HG03565 (cell line): Measurements from ENCODE around the gene AK8.
"Not testable (repeated sequence)": the region's sequence is repeated elsewhere in the genome, so short reads cannot be mapped to it uniquely, and the experiment has no call there.

Experiments used
- ATAC-seq: cut with Tn5 transposase; IDR thresholded peaks from one replicate; pipeline ENCODE4 v1.9.1; 2021; ENCODE audit warnings: mild to moderate bottlenecking, moderate library complexity; ENCODE audit not compliant: unreplicated experiment

The AK8 gene

GRCh38 chr9:132721661-132722060, 156.4 kb downstream of the AK8 start:
- no peak for ATAC-seq

DNA sequence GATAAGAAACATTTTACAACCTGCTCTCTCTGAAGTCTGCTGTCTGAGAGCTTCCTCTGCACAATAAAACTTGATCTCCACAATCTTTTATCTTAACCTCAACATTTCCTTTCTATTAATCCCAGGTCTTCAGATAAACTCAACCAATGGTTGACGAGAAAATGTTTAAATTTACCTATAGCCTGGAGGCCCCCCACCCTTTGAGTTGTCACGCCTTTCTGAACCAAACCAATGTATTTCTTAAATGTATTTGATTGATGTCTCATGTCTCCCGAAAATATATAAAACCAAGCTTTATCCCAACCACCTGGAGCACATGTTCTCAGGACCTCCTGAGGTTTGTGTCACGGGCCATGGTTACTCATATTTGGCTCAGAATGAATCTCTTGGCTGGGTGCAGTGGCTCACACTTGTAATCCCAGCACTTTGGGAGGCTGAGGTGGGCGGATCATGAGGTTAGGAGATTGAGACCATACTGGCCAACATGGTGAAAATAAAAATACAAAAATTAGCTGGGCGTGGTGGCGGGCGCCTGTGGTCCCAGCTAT, 159.6 kb downstream of the AK8 start:
- not testable (repeated sequence) for ATAC-seq

- no peak for ATAC-seq
Measured at GRCh38 chr9:132717326-132717945, 160.6 kb downstream of the AK8 start.

GRCh38 chr9:132716007-132716406, 162.1 kb downstream of the AK8 start:
- no peak for ATAC-seq

- no peak for ATAC-seq
Measured at GRCh38 chr9:132712753-132713152, 165.3 kb downstream of the AK8 start.

- ATAC-seq, result no peak
Measured at GRCh38 chr9:132711846-132712245, 166.2 kb downstream of the AK8 start.

GRCh38 chr9:132711152-132711551, 166.9 kb downstream of the AK8 start:
- ATAC-seq, result not testable (repeated sequence)

DNA sequence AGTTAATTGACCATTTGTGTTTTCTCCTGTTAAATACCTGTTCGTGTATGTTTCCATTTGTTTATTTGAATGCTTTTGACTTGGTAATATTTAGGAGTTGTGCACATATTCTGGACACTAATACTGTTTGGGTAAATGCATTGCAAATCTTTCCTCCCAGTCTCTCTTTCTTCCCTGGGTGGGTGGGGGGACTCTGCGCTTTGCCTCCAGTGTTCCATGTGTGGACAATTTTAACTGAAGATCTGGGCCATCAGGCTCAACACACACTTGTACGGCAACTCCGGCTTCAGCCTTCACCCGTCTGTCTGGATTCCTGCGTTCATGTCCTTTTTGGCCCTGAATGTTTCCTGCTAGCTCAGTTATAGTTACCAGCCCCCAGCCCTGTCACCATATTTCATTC, 167.8 kb downstream of the AK8 start:
- ATAC-seq, result no peak

- ATAC-seq, result no peak
Measured at GRCh38 chr9:132708769-132709430, 169.2 kb downstream of the AK8 start.

- ATAC-seq, result no peak
Measured at GRCh38 chr9:132708239-132708638, 169.8 kb downstream of the AK8 start.

DNA sequence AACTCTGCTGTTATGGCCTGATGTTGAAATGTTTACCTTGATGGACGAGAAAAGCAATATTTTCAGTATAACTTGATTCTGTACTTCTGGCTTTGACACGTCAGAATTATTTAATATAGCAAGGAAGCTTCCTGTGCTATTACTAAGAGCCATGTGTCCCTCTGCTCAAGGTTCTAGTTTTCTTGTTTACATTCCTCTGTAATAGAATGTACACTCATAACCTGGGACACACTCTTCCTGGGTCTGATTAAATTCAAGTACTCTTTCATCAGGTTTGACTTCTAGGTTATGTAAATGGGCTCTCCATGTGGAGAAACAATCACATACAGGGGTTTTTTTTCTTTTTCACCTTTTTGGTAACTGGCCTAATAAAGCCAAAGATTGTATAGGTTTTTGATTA, 174.7 kb downstream of the AK8 start:
- ATAC-seq, result no peak

DNA sequence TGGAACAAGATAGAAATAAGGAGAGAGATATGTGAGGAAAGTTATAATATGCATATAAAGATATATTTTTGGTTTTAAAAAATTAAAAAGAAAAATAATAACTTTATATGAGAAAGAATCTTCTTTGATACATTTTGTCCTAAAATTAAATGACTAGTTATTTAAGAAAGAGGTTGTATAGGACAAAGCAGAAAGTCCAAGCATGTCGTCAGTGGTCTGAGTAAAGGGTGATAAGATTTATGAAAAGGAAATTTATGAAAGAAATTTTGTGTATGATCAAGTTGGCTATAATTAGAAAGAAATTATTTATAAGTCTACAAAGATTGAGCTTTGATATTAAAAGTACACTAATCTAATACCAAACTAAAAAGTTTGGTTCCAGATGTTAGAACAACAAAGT, 175.8 kb downstream of the AK8 start:
- no peak for ATAC-seq

- ATAC-seq, result no peak
Measured at GRCh38 chr9:132699956-132700355, 178.1 kb downstream of the AK8 start.

- no peak for ATAC-seq
Measured at GRCh38 chr9:132698989-132699388, 179.1 kb downstream of the AK8 start.

- no peak for ATAC-seq
Measured at GRCh38 chr9:132697230-132697629, 180.9 kb downstream of the AK8 start.

- no peak for ATAC-seq
Measured at GRCh38 chr9:132694144-132694543, 183.9 kb downstream of the AK8 start.

DNA sequence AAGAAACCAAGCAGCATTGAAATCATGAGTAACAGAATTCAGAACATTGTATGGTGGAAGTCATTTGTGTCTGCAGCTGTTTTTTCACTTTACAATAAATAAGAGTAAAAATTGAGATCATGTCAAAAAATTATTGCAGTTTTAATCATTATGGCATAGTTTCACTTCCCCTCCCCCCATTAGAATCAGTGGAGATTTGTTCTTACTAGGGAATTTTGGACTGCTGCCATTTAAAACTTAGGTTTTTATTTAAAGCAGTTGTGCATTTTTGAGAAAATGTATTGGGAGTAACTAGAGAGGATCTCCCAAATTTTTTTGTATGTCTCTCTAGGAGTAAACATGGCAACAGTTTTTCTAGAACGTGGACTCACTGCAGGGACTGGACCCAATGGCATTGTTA, 187.4 kb downstream of the AK8 start:
- ATAC-seq, result no peak

DNA sequence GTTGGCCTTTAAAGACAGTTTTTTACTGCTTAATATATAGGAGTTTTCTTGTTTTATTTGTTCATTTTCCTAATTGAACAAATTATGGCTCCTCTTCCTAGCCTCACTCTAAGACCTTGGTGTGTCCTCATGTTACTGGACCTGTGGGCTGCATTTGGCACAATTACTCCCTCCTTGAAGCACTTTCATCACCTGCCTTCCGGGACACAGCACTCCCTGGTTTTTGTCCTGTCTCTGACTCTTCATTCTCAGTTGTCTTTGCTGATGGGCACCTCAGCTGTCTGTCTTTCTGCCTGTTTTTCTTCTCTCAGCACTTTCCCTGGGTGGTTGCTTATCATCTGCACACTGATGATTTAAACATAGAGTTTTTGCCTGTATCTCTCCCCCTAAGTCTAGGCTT, 194.2 kb downstream of the AK8 start:
- ATAC-seq, result no peak

GRCh38 chr9:132681561-132681960, 196.5 kb downstream of the AK8 start:
- ATAC-seq, result no peak

DNA sequence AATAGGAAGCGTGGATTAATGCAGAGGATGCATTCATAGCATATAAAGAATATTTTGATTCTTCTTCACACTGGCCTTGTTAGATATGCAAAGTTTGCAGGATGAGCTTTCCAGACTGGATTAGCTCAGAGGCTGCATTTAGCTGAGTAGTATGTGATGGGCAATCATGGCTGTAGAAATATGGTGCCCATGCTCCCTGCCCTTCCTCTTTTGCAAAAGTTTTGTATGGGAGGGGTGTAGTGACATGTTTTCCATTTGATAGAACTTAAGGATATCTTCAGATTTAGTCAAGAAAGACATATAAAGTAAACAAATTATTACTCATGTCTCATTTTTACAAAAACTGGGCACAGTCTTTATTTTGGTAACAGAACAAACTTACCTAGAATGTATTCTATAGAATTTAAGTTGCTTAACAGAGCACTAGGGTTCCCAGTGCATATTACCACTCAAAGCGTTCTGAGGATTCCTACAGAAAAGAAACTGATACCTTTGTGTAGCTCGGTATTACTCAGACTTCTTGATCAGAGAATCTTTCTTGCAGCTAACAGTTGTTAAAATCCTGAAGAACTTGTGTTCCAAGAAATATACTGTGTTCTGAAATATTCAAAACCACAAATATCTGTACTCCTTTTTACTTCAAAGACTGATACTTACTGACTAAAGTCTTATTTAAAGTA, 198.0 kb downstream of the AK8 start:
- ATAC-seq, result no peak

DNA sequence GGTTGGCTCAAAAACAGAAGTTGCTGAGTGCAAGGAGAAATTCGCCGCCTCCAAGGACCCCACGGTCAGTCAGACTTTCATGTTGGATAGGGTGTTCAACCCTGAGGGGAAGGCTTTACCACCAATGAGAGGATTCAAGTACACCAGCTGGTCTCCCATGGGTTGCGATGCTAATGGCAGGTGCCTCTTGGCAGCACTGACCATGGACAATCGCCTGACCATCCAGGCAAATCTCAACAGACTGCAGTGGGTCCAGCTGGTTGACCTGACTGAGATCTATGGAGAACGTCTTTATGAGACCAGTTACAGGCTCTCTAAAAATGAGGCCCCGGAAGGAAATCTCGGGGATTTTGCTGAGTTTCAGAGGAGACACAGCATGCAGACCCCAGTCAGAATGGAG, 200.1 kb downstream of the AK8 start:
- no peak for ATAC-seq
